Coronary artery (tissue), 2 donors: ENCODE measurements around the gene TSPAN9.

Source experiments
- DNase-seq: peaks from one replicate; pipeline ENCODE4 v3.0.0-alpha.2; 2017; ENCODE audit warnings: low spot score
- H3K27ac ChIP-seq, 2 donors: fragments of 200-600 bp; sonication (generic); one replicate each; pipeline ENCODE4 v1.5.1; 2016 to 2019
- H3K4me3 ChIP-seq: fragments of 200-600 bp; sonication (generic); 2 replicates; pipeline ENCODE4 v1.5.1; 2016; ENCODE audit warnings: mild to moderate bottlenecking, moderate library complexity
- CTCF ChIP-seq: fragments of 200-600 bp; sonication (generic); IDR thresholded peaks from one replicate; pipeline ENCODE4 v1.5.1; 2019; ENCODE audit warnings: antibody characterized with exemption

The TSPAN9 gene

GRCh38 chr12:3323002-3323685 is 246.0 kb downstream of the TSPAN9 start:
- DNase-seq = no peak
- no peak for TF ChIP-seq CTCF

GRCh38 chr12:3325736-3326135 is 248.6 kb downstream of the TSPAN9 start:
- no peak for DNase-seq
- H3K4me3 ChIP-seq = no peak overlapping the region
- H3K27ac ChIP-seq = no peak overlapping the region
- TF ChIP-seq CTCF = no peak

More at GRCh38 chr12:3323002-3323685, 246.0 kb downstream of the TSPAN9 start:
- Histone ChIP-seq H3K4me3 (no peak overlapping the region), H3K27ac (no peak overlapping the region)

- Histone ChIP-seq H3K27ac (no peak overlapping the region), H3K4me3 (no peak overlapping the region)
- DNase-seq = no peak
- TF ChIP-seq CTCF = no peak
These were observed 249.1 kb downstream of the TSPAN9 start for GRCh38 chr12:3326156-3326849.

GRCh38 chr12:3326850-3327780 is 249.9 kb downstream of the TSPAN9 start:
- H3K27ac ChIP-seq = no peak overlapping the region

GRCh38 chr12:3328081-3328480 is 250.9 kb downstream of the TSPAN9 start:
- no peak overlapping the region for H3K27ac ChIP-seq
- no peak overlapping the region for H3K4me3 ChIP-seq
- TF ChIP-seq CTCF = no peak
- no peak for DNase-seq

More at GRCh38 chr12:3326850-3327780, 249.9 kb downstream of the TSPAN9 start:
- H3K4me3 ChIP-seq = no peak overlapping the region
- DNase-seq = no peak
- no peak for TF ChIP-seq CTCF

GRCh38 chr12:3328571-3328970 is 251.4 kb downstream of the TSPAN9 start:
- no peak for TF ChIP-seq CTCF
- Histone ChIP-seq H3K4me3 (no peak overlapping the region), H3K27ac (no peak overlapping the region)
- DNase-seq = no peak
